ENCODE results near the gene HDDC3. TPM values are rescaled to one million over a fixed set of nuclear protein-coding genes. Genes with fewer than 3 reads are reported as not detected.

Gene HDDC3, protein sequence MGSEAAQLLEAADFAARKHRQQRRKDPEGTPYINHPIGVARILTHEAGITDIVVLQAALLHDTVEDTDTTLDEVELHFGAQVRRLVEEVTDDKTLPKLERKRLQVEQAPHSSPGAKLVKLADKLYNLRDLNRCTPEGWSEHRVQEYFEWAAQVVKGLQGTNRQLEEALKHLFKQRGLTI
- total RNA-seq = 7.6 and 8.5 TPM in 2 replicates

DNA sequence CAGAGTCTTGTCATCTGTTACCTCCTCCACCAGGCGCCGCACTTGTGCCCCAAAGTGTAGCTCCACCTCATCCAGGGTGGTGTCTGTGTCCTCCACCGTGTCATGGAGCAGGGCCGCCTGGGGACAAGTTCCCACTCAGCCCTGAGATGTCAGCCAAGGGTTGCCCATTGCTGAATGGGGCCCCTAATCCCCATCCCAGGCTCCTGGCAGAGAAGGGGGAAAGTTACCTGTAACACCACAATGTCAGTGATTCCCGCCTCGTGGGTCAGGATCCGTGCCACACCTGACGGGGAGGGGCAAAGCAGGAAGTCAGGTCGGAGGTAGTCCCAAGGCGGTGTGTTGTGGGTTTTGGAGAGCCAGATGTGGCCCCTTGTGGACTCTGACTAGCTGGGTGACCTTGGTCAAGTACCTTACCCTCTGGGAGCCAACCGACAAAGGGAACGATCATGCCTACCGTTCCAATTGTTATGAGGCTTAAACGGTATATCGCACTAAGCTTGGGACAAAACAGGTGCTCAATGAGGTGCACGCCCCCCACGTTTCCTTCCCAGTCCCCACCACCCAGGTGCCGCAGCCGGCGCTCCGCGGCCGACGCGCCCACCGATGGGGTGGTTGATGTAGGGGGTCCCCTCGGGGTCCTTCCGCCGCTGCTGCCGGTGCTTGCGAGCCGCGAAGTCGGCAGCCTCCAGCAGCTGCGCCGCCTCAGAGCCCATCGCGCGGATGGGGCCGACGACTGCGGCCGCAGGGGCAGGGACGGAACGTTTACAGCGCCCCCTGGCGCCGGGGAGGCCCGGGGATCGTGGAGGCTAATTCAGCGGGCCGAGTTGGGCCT is at the start of gene HDDC3:
HDDC3 (minus strand) TSS at position 722 of the 832 bp plus-strand sequence; CDS start at position 713, 9 bp downstream.

DNA sequence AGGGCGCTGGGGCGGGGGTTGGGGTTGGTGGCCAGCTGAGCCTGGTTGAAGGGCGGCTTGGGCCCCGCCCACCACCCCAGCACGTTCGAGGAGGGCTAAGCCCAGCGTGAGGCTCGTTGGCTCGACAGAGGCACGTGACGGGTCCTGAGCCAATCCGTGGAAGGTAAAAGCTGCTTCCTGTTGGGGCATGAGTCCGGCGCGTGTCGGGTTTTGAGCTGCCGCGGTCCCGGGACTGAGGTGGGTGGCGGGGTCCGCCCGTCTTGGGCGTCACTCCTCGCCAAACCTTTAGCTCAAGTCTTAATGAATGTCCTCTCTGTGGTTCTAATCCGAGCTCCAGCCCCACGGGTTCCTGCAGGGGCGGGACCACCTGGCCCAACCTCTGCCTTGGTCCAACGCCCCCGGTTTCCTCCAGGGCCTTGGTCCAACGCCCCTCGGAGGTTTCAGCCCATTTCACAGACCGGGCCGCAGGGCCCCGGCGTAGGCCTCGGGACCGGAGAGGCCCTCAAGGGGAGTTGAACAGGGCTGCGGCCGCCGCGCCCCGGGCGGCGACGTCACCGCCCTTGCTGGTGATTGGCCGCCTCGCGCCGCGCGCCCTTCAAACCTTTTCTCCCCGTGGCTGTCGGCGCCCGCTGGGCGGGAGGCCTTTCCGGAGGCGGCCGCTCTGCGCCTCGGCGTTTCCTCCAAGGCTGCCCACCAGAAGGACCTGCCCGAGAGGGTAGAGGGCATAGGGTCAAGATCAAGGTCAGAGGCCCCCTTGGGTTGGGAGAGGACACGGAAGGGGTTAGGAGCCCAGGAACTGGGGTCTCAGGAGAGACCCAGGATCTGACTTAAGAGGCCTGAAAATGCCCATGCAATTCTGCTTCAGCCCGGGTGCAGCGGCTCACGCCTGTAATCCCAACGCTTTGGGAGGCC is 22.6 kb upstream of the HDDC3 start, which contains the start of gene RCCD1:
RCCD1 (plus strand) TSS at position 173 of the 912 bp plus-strand sequence. CDS start 1,851 bp downstream, outside the sequence.

DNA sequence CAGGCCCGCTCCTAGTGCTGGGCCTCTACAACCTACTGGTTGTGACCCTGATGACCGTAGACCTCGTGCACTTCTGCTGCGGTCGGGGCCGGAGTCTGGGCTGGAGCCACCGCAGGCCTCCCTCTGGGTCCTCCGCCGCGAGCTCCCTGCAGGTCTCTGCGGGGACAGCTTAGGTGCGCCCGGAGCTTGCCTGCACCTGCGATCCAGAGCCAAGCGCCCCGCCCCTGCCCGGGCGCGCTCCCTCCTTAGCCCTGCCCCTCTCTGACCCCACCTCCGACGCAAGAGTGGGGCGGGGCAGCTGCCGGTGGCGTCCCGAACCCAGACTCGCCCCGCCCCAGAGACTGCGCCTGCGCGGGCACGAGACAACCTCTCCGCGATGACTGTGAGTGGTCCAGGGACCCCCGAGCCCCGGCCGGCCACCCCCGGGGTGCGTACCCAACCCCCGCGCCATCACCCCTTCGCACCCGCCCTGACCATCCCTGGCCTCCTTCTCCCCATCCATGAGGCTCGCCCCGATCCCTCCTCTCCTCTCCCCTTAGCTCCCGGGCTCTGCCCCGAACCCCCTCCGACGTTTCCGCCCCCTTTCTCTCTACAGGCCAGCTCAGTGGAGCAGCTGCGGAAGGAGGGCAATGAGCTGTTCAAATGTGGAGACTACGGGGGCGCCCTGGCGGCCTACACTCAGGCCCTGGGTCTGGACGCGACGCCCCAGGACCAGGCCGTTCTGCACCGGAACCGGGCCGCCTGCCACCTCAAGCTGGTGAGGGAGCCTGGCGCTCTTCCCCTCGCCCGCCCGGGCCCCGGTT is 2.8 kb upstream of the HDDC3 start, which contains the start of gene UNC45A:
UNC45A (plus strand) TSS at position 337 of the 803 bp plus-strand sequence; CDS start at position 377, 40 bp downstream.

DNA sequence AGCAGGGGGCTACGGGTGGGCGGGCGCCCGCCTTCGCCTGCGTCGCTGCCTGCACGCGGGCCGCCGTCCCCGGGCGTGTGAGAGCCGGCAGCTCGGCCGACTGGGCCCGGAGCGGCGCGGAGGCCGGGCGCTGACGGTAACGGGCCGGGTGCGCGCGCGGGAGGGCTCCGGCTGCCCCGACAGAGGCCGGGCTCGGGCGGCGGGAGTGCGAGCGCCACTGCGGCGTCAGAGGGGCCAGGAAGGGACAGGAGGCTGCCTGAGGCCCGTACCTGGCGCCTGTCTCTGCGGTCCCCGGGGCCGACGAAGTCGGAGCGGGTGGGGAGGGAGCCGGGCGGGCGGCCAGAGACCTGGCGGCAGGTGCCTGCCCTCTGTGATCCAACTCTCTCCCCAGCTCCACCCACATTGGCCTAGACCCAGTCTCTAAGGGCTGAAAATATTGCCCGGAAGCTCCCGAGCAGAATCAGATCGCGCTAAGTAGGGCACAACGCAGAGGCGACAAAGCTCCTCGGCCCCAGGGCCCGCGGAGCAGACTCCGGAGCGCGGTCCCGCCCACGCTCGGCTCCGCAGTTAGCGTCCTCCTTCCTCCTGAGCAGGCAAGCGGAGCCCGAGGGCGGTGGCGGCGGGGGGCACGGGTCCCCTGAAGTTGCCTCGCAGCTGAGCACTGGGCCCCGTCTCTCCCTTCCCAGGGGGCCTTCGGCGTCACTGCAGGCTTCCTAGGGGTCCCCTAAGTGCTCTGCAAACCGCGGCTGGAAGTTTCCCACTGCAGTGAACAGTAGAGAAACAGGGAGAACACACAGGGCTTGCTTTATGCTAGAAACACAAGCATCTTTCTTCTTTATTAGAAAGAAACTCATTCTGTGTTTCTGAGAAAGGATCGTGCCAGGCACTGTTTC is 29.3 kb downstream of the HDDC3 start, which contains the start of gene MAN2A2:
MAN2A2 (plus strand) TSS at position 463 of the 893 bp plus-strand sequence. CDS start 906 bp downstream, outside the sequence.

DNA sequence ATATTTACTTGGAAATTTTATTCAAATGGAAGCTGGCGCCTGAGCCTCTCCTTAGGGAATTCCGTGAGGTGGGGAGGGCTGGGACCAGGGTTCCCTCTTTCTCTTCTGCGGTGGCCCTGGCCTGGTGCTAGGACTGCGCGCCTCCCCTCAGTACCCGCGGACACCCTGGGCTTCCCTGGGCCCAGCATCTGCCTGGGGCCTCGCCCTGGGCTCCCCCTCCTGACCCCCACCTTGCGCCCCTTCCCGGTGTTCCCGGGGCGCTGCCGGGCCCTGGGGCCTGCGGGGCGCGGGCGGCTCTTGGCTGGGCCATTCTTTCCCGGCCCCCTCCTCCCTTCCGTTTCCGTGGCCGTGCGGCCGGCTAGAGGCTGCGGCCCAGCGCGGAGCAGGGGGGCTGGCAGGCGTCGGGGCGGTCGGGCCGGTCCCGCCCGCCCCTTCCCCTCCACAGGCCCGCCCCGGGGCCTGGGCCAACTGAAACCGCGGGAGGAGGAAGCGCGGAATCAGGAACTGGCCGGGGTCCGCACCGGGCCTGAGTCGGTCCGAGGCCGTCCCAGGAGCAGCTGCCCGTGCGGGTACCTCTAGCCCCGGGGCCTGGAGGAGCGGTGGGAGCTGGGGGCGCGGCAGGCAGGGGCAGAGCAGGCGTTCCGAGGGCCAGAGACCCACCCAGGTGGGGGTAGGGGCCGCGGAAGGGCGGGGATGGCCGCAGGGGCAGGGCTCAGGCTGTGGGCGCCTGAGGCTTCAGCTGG is 48.2 kb downstream of the HDDC3 start, which contains the start of gene FES:
FES (plus strand) TSS at position 529 of the 743 bp plus-strand sequence. CDS start 542 bp downstream, outside the sequence.

Other genes with a start within 250 kb of the HDDC3 start
- gene BLM, start 215.2 kb downstream of the HDDC3 start, total RNA-seq = 1.4 and 2.4 TPM in 2 replicates
- 44.2 and 47.4 TPM in 2 replicates for gene FURIN, start 64.0 kb downstream of the HDDC3 start, total RNA-seq
- gene FES, start 48.0 kb downstream of the HDDC3 start, total RNA-seq = 41.3 and 47.0 TPM in 2 replicates
- gene MAN2A2, start 29.2 kb downstream of the HDDC3 start, total RNA-seq = 11.4 and 18.4 TPM in 2 replicates
- gene UNC45A, start 2.7 kb upstream of the HDDC3 start, total RNA-seq = 94.6 and 109 TPM in 2 replicates
- 4.0 and 4.9 TPM in 2 replicates for gene RCCD1, start 22.3 kb upstream of the HDDC3 start, total RNA-seq
- 24.7 and 26.0 TPM in 2 replicates for gene PRC1, start 62.0 kb upstream of the HDDC3 start, total RNA-seq
- gene VPS33B, start 90.0 kb upstream of the HDDC3 start, total RNA-seq = 10.4 and 13.0 TPM in 2 replicates
- 0.11 and 0.17 TPM in 2 replicates for gene SV2B, start 167.7 kb upstream of the HDDC3 start, total RNA-seq

Measured in dermis lymphatic vessel endothelial cell (primary cell).